ENCODE data around the gene RTRAF.

The RTRAF gene

DNA sequence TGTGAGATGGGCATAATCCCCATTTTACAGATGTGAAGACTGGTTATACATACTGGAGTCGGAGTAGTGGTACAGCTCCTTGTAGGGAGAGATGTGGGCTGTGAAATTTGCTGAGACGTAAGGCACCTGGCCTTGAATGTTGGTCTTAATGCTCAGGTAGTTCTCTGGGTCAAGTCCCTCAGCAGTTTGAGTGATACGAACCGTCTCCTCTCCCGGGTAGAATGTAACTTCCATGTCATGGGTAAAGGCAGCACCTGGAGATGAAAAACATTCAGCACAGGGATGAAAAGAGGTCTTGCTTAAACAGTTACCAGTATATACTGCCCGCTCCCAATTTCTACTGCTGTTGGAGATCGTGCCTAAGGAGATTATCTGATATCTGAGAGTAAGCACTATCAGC lies 51.3 kb downstream of the RTRAF start:
- TF ChIP-seq, protein P1, sequence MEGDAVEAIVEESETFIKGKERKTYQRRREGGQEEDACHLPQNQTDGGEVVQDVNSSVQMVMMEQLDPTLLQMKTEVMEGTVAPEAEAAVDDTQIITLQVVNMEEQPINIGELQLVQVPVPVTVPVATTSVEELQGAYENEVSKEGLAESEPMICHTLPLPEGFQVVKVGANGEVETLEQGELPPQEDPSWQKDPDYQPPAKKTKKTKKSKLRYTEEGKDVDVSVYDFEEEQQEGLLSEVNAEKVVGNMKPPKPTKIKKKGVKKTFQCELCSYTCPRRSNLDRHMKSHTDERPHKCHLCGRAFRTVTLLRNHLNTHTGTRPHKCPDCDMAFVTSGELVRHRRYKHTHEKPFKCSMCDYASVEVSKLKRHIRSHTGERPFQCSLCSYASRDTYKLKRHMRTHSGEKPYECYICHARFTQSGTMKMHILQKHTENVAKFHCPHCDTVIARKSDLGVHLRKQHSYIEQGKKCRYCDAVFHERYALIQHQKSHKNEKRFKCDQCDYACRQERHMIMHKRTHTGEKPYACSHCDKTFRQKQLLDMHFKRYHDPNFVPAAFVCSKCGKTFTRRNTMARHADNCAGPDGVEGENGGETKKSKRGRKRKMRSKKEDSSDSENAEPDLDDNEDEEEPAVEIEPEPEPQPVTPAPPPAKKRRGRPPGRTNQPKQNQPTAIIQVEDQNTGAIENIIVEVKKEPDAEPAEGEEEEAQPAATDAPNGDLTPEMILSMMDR (IDR thresholded peaks at IDR 0.05; ENCODE audit: low read depth, low read length): no peak
- DNase-seq (ENCODE audit: extremely low read depth, low read depth): no peak

DNA sequence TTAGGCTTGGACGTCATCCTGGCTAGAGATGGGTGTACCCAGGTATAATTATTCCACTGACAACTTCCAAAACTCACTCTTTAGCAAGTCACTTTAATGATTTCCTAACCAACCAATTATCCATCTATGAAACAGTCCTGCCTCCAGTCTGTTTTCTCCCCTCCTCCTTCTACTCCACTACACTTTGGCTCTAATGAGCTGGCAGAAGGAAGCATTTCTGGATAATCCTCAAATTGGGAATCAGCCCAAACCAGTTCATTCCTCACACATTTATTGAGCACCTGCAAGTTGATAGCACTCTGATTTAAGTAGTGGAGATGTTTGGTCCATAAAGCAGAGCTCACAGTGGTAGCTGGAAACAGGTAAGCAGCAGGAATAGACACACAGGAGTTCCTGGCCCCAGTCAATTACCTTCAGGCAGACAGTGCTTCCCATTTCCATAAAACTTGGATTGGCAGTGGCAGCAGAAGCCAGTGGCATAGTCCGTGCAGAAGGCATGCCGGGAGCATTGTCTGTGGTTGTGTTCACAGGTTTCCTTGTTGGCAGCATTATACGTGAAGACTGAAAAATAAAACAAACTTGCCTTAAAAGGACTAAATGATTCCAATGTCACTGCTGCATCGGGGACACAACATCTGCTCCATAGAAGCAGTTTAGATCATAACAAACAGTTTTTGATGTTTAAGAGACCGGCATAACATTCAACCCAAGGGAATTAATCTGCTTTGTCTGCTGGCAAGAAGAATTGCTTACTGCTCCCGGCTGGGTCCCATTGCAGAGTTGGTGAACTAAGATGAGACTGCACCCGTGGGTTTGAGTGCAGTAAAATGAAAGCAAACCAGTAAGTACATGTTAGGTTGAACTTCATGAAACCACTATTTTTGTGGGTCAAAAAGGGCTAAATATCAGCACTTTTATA lies 53.3 kb downstream of the RTRAF start:
- DNase-seq (ENCODE audit: extremely low read depth, low read depth): no peak
- TF ChIP-seq, protein P1 (IDR thresholded peaks at IDR 0.05; ENCODE audit: low read depth, low read length): no peak

DNA sequence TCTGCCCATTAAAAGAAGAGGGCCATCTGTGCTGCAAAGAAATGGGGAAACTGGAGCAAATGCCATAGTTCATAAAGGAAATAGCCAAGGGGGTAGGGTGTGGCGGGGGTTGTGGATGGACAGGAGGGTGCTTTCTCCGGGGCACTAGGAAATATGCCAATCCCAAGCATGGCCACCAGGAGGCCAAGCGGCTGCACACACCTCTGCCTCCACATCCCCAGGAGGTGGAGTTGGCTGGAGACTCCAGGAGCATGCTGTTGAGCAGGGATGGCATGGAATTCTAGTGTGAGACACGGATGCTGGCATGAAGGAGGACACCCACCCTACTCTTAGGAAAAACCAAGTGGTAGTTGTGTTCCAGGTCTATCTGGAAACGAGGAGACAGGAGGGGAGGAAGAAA lies 54.3 kb downstream of the RTRAF start:
- no peak for DNase-seq (ENCODE audit: extremely low read depth, low read depth)
- TF ChIP-seq, protein P1 (IDR thresholded peaks at IDR 0.05; ENCODE audit: low read depth, low read length): peak; percentile 38

DNA sequence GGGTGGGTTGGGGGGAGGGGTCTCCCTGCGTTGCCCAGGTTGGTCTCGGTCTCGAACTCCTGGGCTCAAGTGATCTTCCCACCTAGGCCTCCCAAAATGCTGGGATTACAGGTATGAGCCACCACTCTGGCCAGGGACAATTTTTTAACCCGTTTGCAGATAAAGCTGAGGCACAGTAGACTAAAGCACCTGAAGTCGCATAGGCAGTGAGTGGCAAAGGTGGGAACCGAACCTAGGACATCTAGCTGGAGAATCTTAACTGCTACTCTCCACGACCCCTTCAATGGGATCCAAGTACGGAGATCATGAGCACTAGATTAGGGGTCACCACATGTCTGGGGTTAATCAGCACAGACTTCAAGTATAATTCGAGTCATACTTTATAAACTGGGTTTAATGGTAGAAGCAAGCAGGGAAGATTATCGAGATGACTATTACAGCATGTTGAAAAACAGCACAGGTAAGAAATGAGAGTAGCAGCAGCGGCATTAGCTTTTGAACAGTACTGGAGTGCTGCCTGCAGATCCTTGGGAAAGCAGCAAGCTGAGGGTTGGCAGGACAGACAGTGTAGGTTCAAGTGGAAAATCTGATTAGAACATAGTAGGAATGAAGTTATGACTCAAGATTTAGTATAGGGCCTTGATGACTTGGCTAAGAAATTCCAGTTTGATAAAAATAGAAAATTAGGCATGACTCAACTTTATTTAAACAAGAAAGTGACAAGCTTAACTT lies 55.6 kb downstream of the RTRAF start:
- DNase-seq (ENCODE audit: extremely low read depth, low read depth): peak; percentile 60
- TF ChIP-seq, protein P1 (IDR thresholded peaks at IDR 0.05; ENCODE audit: low read depth, low read length): no peak; the same call in 1 of the 2 replicates

DNA sequence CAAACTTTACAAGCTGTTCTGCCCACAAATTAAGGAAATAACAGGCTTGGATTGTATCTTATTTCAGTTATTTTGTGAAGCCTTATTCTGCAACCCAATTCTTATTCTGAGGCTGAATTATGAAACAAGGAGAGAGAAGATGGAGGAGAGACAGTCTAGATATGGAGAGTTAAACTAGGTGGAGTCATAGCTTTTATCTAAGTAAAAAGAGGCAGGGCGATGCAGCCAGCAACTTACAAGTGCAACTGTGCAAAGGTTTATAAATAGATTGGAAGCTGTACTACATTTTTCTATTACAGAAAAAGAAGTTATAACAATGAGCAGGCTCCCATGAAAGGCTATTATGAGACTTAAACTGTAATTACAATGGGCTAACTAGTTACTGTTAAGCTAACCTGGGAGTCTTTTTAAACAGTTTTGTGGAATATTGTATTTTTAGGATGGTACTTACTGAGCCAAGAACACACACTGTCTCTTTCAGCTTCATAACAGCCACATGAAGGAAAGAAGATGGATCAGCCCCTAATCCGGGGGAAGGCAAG lies 57.1 kb downstream of the RTRAF start:
- TF ChIP-seq, protein P1 (IDR thresholded peaks at IDR 0.05; ENCODE audit: low read depth, low read length): no peak
- no peak for DNase-seq (ENCODE audit: extremely low read depth, low read depth)

DNA sequence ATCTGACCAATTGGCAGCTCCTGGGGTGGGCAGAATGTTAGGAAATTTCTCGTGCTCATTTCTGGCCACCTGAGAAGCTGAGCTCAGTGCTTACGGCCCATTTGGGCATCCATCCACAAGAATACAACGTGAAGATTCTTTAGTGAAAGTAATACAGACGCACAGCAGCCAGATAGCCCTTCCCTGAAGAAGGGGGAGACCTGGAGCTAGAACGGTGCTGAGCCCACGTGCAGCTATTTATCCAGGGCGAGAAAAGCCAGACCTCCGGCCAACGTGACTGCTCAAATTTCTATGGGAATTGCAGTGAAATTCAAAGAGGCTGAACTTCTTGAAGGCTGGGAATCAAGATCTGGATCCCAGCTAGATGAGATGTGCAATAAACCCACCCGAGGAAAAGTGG lies 58.8 kb downstream of the RTRAF start:
- no peak for DNase-seq (ENCODE audit: extremely low read depth, low read depth)
- TF ChIP-seq, protein P1 (IDR thresholded peaks at IDR 0.05; ENCODE audit: low read depth, low read length): no peak
